Measurements from ENCODE around the gene C17orf67. TPM values are rescaled to one million over a fixed set of nuclear protein-coding genes. Genes with fewer than 3 reads are reported as not detected.

Gene C17orf67
- total and polyA plus RNA-seq, 2 of the 8 experiments (the other 6 are each of a cell fraction or from before 2014, with no cell fraction given): 0.67 to 2.2 TPM

- H3K23me2 ChIP-seq (ENCODE audit: low read depth, low read length): no peaks in the 10 kb centered on the region
- no peak overlapping the region for H2BK12ac ChIP-seq (ENCODE audit: low read depth, low read length)
- H2BK5ac ChIP-seq (ENCODE audit: low read depth, low read length): no peak overlapping the region
- no peak overlapping the region for H2BK15ac ChIP-seq (ENCODE audit: low read length)
- no peak for DNase-seq (ENCODE audit: low read depth in 1 of 2, low spot score in 2 of 2)
- H3K9ac ChIP-seq (replicated peaks in 1 of 4; ENCODE audit: extremely low read depth in 1 of 4, low read depth in 3 of 4, low read length in 3 of 4): no peak overlapping the region
- no peak overlapping the region for H3K23ac ChIP-seq (ENCODE audit: insufficient read length)
- H4K20me1 ChIP-seq (replicated peaks in 1 of 2; ENCODE audit: control insufficient read depth in 1 of 2, insufficient read depth in 2 of 2, low read length in 2 of 2): no peaks in the 10 kb centered on the region
- H3K4me1 ChIP-seq (replicated peaks in 1 of 4; ENCODE audit: control insufficient read depth in 3 of 4, insufficient read depth in 4 of 4, low read length in 3 of 4): peaks cover 0 to 2% (median 0%) of the 10 kb centered on the region in 4 experiments; a peak in 1 of 7 replicates
- WGBS, 2 experiments (ENCODE audit: extremely low coverage in 1 of 2, insufficient coverage in 1 of 2, insufficient read length in 1 of 2, insufficient replicate concordance in 2 of 2, low coverage in 1 of 2, low lambda C conversion rate in 2 of 2, missing lambda C conversion rate in 1 of 2): 88% methylated on average over 4 of the region's 4 CpGs; no CpG with 5 or more reads in 1 of the 2 experiments
- H3K4me2 ChIP-seq (ENCODE audit: insufficient read depth in 1 of 2, low read depth in 2 of 2, low read length in 2 of 2): no peak overlapping the region
- ChIA-PET CTCF (ENCODE audit: partially characterized antibody) (interaction anchor here (0.6 to 1.7 kb wide), 3 partner anchors 20 to 1264 kb away, joined by 3 to 4 read pairs (median 3); no protein-coding TSS in a partner anchor), POLR2A (ENCODE audit: partially characterized antibody) (interaction anchor here (0.5 to 1.5 kb wide), 2 partner anchors 11 to 20 kb away, joined by 3 to 6 read pairs; no protein-coding TSS in a partner anchor)
- no peak overlapping the region for H3K14ac ChIP-seq (ENCODE audit: insufficient read length)
- H3K18ac ChIP-seq (ENCODE audit: extremely low read depth, low read length): no peak overlapping the region
- no peaks in the 10 kb centered on the region for H3K9me3 ChIP-seq (ENCODE audit: insufficient read depth in 2 of 2, low read depth in 1 of 2, low read length in 1 of 2)
- H3K4me3 ChIP-seq (ENCODE audit: extremely low read depth in 1 of 4, insufficient read depth in 2 of 4, low read depth in 3 of 4, low read length in 4 of 4): no peak overlapping the region
- H2AFZ ChIP-seq (ENCODE audit: low read length): no peak overlapping the region
- H3K27ac ChIP-seq (ENCODE audit: low read depth, low read length): no peak overlapping the region
- H4K5ac ChIP-seq (ENCODE audit: insufficient read length, low read depth, low read length): no peak overlapping the region
- H2BK120ac ChIP-seq (replicated peaks; ENCODE audit: low read depth, low read length): no peak overlapping the region
- H3K4ac ChIP-seq (replicated peaks; ENCODE audit: insufficient read length, low read depth, low read length): no peak overlapping the region
- TF ChIP-seq BCL11A (IDR thresholded peaks at IDR 0.05; ENCODE audit: low read depth in 2 of 2, low read length in 2 of 2) (no peak), HDAC2 (IDR thresholded peaks at IDR 0.05; ENCODE audit: borderline replicate concordance in 1 of 2, low read depth in 2 of 2, low read length in 2 of 2) (no peak), POU5F1 (IDR thresholded peaks at IDR 0.05; ENCODE audit: low read depth, low read length) (no peak), E2F6 (IDR thresholded peaks at IDR 0.05) (no peak), SP2 (IDR thresholded peaks at IDR 0.05; ENCODE audit: low read length) (no peak), TEAD4 (IDR thresholded peaks at IDR 0.05; ENCODE audit: low read depth, low read length) (no peak)
- no peaks in the 10 kb centered on the region for H3K79me2 ChIP-seq (ENCODE audit: control insufficient read depth in 1 of 2, insufficient read depth in 2 of 2, low read length in 2 of 2)
- no peak overlapping the region for H2AK5ac ChIP-seq (ENCODE audit: low read depth, low read length)
- no peaks in the 10 kb centered on the region for H3K36me3 ChIP-seq (ENCODE audit: control insufficient read depth in 2 of 4, insufficient read depth in 4 of 4, low read length in 3 of 4)
- no peak overlapping the region for H4K8ac ChIP-seq (ENCODE audit: extremely low read depth, insufficient read depth, low read length)
- H2BK20ac ChIP-seq (ENCODE audit: low read length): no peak overlapping the region
- no peak overlapping the region for H3K56ac ChIP-seq (replicated peaks; ENCODE audit: insufficient read length, low read depth, low read length)
- no peaks in the 10 kb centered on the region for H3K79me1 ChIP-seq (ENCODE audit: low read depth, low read length)
- FAIRE-seq: no peak
- H3K27me3 ChIP-seq (replicated peaks in 1 of 4; ENCODE audit: control insufficient read depth in 3 of 4, extremely low read depth in 1 of 4, insufficient read depth in 3 of 4, low read length in 3 of 4): no peaks in the 10 kb centered on the region
- H4K91ac ChIP-seq (replicated peaks; ENCODE audit: insufficient read length, low read length): no peak overlapping the region
These were observed 36.4 kb upstream of the C17orf67 start for GRCh38 chr17:56870081-56870651.

All from H1 (cell line).